Chondrocyte (in vitro differentiated cells): ENCODE data around the gene C10orf71. TPM values are rescaled to one million over a fixed set of nuclear protein-coding genes. Genes with fewer than 3 reads are reported as not detected.

Source experiments
- DNase-seq: peaks from one replicate; pipeline ENCODE4 v3.0.0; 2021; ENCODE audit warnings: mixed read lengths, low spot score
- H3K27ac Mint-ChIP-seq: one replicate; pipeline ENCODE4 v1.8.0; 2021; ENCODE audit warnings: mild to moderate bottlenecking, moderate library complexity, mixed read lengths; ENCODE audit not compliant: unreplicated experiment
- H3K27me3 Mint-ChIP-seq: 2 replicates; pipeline ENCODE4 v1.8.0; 2021; ENCODE audit warnings: low read depth, mixed read lengths
- H3K36me3 Mint-ChIP-seq: 2 replicates; pipeline ENCODE4 v1.8.0; 2021; ENCODE audit warnings: low read depth, mixed read lengths
- H3K4me1 Mint-ChIP-seq: 2 replicates; pipeline ENCODE4 v1.8.0; 2021; ENCODE audit warnings: low read depth, mild to moderate bottlenecking, mixed read lengths
- H3K4me3 Mint-ChIP-seq: one replicate; pipeline ENCODE4 v1.8.0; 2021; ENCODE audit warnings: mild to moderate bottlenecking, moderate library complexity, mixed read lengths; ENCODE audit not compliant: unreplicated experiment
- H3K9me3 Mint-ChIP-seq: 2 replicates; pipeline ENCODE4 v1.8.0; 2021; ENCODE audit warnings: low read depth, mixed read lengths
- total RNA-seq: library from RNA; stranded (reverse); gene quantifications from 3 replicates; pipeline ENCODE4 v1.2.1, GENCODE V29; 2021
- TF ChIP-seq, protein P1 (sequence below): fragments of 200-600 bp; sonication (generic); IDR thresholded peaks from 2 replicates; pipeline ENCODE4 v1.5.0; 2021; ENCODE audit warnings: antibody characterized with exemption, mild to moderate bottlenecking, moderate library complexity

Gene C10orf71
- total RNA-seq, 1 donor from 2014 or later, result not detected

DNA sequence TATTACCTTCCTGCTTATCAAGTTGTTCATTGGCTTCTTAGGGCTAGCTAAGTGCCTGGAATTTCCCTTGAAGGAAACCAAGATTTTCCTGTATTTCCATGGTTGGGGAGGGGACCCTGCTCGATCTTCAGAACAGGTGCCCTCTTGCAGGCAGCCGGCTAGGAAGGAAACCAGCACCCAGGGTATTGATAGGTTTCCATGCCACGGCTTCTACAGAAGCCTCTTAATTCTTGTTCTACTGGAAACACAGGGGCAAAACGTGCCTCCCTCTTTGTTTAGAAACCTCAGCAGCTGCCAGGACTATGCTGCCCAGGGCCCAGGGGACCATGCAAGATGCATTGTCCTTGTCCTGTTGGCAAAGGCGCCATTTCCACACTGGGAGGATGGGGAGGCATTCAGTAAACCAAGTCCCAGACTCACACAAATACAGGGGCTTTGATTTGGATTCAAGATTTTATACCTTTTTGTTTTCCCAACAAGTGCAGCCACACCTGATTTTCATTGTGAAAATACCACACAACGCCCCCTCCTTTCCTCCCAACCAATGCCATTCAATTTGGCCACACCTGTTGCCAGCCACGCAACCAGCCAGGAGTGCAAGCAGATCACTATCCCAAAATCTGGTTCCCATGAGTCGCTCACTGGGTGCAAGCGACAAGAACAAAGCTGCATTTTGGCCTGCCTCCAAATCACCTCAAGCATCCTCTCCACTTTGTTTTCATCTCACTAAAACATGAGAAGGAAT is 29.6 kb downstream of the C10orf71 start:
- Mint-ChIP-seq H3K27ac (no peak overlapping the region), H3K9me3 (no peaks in the 10 kb centered on the region), H3K27me3 (peaks cover 6% of the 10 kb centered on the region), H3K36me3 (no peaks in the 10 kb centered on the region), H3K4me1 (no peaks in the 10 kb centered on the region), H3K4me3 (no peak overlapping the region)
- TF ChIP-seq, protein P1, sequence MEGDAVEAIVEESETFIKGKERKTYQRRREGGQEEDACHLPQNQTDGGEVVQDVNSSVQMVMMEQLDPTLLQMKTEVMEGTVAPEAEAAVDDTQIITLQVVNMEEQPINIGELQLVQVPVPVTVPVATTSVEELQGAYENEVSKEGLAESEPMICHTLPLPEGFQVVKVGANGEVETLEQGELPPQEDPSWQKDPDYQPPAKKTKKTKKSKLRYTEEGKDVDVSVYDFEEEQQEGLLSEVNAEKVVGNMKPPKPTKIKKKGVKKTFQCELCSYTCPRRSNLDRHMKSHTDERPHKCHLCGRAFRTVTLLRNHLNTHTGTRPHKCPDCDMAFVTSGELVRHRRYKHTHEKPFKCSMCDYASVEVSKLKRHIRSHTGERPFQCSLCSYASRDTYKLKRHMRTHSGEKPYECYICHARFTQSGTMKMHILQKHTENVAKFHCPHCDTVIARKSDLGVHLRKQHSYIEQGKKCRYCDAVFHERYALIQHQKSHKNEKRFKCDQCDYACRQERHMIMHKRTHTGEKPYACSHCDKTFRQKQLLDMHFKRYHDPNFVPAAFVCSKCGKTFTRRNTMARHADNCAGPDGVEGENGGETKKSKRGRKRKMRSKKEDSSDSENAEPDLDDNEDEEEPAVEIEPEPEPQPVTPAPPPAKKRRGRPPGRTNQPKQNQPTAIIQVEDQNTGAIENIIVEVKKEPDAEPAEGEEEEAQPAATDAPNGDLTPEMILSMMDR, result no peak
- no peak for DNase-seq

GRCh38 chr10:49329146-49329505 is 30.2 kb downstream of the C10orf71 start:
- H3K36me3 Mint-ChIP-seq, result no peaks in the 10 kb centered on the region
- H3K9me3 Mint-ChIP-seq, result no peaks in the 10 kb centered on the region
- H3K27me3 Mint-ChIP-seq, result peaks cover 5% of the 10 kb centered on the region
- H3K27ac Mint-ChIP-seq, result no peak overlapping the region
- DNase-seq, result no peak
- H3K4me1 Mint-ChIP-seq, result no peaks in the 10 kb centered on the region
- H3K4me3 Mint-ChIP-seq, result no peak overlapping the region
- TF ChIP-seq, protein P1, result no peak

DNA sequence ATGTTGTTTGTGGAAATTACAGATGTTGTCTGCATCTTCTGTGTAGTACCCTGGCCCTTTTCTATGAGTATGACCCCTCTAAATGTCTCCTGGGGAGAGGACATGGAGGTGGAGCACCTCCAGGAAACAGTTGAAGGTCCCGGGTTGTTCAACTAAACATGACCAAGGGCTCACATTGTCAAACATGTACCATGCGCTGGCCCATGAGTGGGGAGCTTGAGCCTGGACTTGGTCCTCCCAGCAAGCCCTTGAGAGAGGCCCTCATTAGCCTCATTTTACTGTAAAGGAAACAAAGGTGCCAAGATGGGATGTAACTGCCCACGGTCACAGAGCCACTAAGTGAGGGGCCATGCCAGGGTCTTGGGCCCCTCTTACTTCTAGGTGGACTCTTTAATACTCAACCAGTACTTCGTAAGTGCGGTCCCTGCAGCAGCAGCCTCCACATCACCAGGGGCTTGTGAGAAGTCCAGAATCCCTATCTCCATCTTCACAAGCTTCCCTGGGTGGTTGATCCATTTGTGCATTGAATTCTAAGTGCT is 31.2 kb downstream of the C10orf71 start:
- no peak for DNase-seq
- no peaks in the 10 kb centered on the region for H3K36me3 Mint-ChIP-seq
- H3K27me3 Mint-ChIP-seq, result peaks cover 2% of the 10 kb centered on the region
- no peaks in the 10 kb centered on the region for H3K9me3 Mint-ChIP-seq
- H3K4me1 Mint-ChIP-seq, result no peaks in the 10 kb centered on the region
- H3K27ac Mint-ChIP-seq, result no peak overlapping the region
- no peak overlapping the region for H3K4me3 Mint-ChIP-seq
- TF ChIP-seq, protein P1, result no peak

GRCh38 chr10:49331431-49331830 is 32.5 kb downstream of the C10orf71 start:
- peaks cover 4% of the 10 kb centered on the region for H3K9me3 Mint-ChIP-seq
- H3K36me3 Mint-ChIP-seq, result no peaks in the 10 kb centered on the region
- H3K27me3 Mint-ChIP-seq, result peaks cover 2% of the 10 kb centered on the region
- no peak overlapping the region for H3K27ac Mint-ChIP-seq
- H3K4me1 Mint-ChIP-seq, result no peaks in the 10 kb centered on the region
- TF ChIP-seq, protein P1, result no peak
- no peak overlapping the region for H3K4me3 Mint-ChIP-seq
- DNase-seq, result no peak

DNA sequence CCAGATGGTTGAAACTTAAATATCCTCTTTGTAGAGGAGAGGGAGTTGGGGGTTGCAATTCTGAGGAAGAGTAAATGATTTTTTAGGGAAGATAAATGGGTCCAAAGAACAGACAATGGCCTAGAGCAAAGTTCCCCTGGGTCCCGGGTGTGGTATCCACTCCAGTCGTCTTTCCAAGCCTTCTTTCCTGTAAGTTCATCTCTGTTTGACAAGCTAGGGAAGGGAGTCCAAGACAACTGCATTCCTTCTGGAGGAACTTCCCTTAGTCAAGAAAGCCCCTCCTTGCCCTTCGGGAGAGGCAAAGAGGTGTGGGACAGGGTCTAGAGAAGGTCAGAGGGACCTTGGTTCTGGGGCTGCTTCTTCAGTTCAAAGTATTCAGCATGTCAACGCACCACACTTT is 33.4 kb downstream of the C10orf71 start:
- DNase-seq, result no peak
- no peaks in the 10 kb centered on the region for H3K36me3 Mint-ChIP-seq
- H3K4me3 Mint-ChIP-seq, result no peak overlapping the region
- TF ChIP-seq, protein P1, result no peak
- H3K4me1 Mint-ChIP-seq, result no peaks in the 10 kb centered on the region
- H3K9me3 Mint-ChIP-seq, result peaks cover 4% of the 10 kb centered on the region
- no peak overlapping the region for H3K27ac Mint-ChIP-seq
- peaks cover 3% of the 10 kb centered on the region for H3K27me3 Mint-ChIP-seq
